Measurements from ENCODE around the gene CMTM3.

The CMTM3 gene

GRCh38 chr16:66580605-66581209 is 23.8 kb upstream of the CMTM3 start:
- DNase-seq (ENCODE audit: extremely low spot score), result no peak
- ChIA-PET POLR2A (no interaction called here), CTCF (interaction anchor here (1.0 to 3.4 kb wide), 6 partner anchors 8 to 70 kb away, joined by 4 to 16 read pairs (median 7); no protein-coding TSS in a partner anchor)
- TF ChIP-seq, protein P1, sequence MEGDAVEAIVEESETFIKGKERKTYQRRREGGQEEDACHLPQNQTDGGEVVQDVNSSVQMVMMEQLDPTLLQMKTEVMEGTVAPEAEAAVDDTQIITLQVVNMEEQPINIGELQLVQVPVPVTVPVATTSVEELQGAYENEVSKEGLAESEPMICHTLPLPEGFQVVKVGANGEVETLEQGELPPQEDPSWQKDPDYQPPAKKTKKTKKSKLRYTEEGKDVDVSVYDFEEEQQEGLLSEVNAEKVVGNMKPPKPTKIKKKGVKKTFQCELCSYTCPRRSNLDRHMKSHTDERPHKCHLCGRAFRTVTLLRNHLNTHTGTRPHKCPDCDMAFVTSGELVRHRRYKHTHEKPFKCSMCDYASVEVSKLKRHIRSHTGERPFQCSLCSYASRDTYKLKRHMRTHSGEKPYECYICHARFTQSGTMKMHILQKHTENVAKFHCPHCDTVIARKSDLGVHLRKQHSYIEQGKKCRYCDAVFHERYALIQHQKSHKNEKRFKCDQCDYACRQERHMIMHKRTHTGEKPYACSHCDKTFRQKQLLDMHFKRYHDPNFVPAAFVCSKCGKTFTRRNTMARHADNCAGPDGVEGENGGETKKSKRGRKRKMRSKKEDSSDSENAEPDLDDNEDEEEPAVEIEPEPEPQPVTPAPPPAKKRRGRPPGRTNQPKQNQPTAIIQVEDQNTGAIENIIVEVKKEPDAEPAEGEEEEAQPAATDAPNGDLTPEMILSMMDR (IDR thresholded peaks at IDR 0.05; ENCODE audit: control extremely low read depth, extremely low read depth, low read depth, missing control alignments), result no peak

- TF ChIP-seq, protein P1 (IDR thresholded peaks at IDR 0.05; ENCODE audit: control extremely low read depth, extremely low read depth, low read depth, missing control alignments), result no peak
- ChIA-PET POLR2A (no interaction called here), CTCF (interaction anchor here (0.7 to 3.4 kb wide), 5 partner anchors 8 to 69 kb away, joined by 3 to 16 read pairs (median 4); partner anchors contain the start of gene CKLF)
- DNase-seq (ENCODE audit: extremely low spot score), result no peak
These were observed 23.1 kb upstream of the CMTM3 start for GRCh38 chr16:66581246-66581952.

DNA sequence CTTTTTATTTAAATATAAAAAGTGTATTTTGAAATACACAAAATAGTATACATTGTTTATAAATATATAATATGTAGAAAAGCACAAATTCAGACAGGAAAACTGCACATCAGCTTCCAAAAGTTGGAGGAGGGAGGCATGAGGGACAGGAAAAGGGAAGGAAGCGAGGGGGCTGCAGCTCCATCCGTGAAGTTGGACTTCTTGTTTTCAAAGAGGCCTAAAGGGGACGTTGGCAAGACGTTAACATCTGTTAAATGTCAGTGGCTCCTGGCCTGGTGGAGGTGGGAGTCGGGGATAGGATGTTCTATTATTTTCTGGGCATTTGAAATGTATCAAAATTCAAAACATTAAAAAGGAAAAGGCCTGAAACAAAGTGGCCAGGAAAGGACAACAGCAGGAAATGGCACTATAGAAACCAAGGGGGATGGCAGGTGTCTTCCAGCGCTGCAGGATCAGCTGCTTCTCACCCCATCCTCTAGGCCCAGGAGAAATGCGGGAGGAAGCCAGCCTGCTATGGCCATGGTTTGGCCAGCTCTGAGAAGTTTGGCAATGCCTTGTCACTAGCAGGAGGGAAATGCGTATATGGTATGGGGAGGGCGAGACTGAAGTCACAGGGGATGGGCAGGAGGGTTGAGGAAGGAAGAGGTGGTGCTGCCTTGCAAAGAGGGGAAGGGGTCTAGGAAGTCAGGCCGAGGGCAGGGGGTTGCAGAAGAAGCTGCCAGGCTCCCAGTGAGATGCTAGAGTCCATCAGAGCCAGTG is 18.8 kb upstream of the CMTM3 start:
- DNase-seq (ENCODE audit: extremely low spot score), result no peak
- ChIA-PET POLR2A (no interaction called here), CTCF (interaction anchor here (0.9 to 1.9 kb wide), 6 partner anchors 13 to 229 kb away, joined by 3 to 4 read pairs (median 4); no protein-coding TSS in a partner anchor)
- TF ChIP-seq, protein P1 (IDR thresholded peaks at IDR 0.05; ENCODE audit: control extremely low read depth, extremely low read depth, low read depth, missing control alignments), result no peak

GRCh38 chr16:66587881-66588600 is 16.5 kb upstream of the CMTM3 start:
- TF ChIP-seq, protein P1 (IDR thresholded peaks at IDR 0.05; ENCODE audit: control extremely low read depth, extremely low read depth, low read depth, missing control alignments), result no peak
- DNase-seq (ENCODE audit: extremely low spot score), result no peak
- CTCF ChIA-PET, result interaction anchor here (1.1 to 3.1 kb wide), 10 partner anchors 8 to 230 kb away, joined by 3 to 45 read pairs (median 11); partner anchors contain the start of gene CMTM2
- POLR2A ChIA-PET, result no interaction called here

DNA sequence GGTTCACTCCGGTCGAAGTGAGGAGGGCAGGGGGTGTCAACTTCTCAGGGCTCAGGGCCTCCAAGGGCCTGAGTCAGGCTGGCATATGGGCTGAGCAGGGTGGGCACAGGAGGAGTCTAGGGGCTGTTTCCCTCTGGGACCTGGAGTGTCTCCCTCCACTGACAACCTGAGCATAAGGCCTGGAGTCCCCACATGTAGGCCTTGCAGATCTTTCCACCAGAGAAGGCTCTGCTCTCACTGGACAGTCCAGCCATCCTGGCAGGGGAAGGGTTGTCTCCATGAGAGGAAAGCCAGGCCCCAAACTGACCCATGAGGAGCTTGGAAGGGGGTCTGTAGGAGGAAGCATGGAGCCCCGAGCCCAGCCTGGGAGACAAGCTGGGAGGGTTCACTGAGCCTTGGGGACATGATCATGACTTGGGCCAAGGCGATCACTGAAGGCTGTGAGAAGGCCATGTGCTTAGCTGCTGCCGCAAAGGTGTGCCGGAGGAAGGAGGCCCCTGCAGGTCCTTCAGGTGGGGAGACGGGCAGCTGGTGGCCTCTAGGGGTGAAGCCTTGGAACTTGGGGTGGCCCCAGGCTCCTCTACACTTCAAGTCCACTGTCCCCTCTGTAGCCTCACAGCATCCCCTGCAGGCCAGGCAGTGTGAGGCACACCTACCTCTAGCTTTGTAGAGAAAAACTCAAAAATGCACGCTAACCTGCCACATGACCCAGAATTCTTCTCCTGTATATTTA is 15.4 kb upstream of the CMTM3 start:
- POLR2A ChIA-PET, result interaction anchor here (0.7 kb wide), 1 partner anchor 98 kb away, joined by 9 read pairs; no protein-coding TSS in a partner anchor
- CTCF ChIA-PET, result interaction anchor here (0.6 to 3.1 kb wide), 48 partner anchors 9 to 281 kb away, joined by 3 to 45 read pairs (median 4); partner anchors contain the start of genes CKLF and CMTM2
- peak; percentile 81 for DNase-seq (ENCODE audit: extremely low spot score)
- TF ChIP-seq, protein P1 (IDR thresholded peaks at IDR 0.05; ENCODE audit: control extremely low read depth, extremely low read depth, low read depth, missing control alignments), result peak; percentile 98

All from GM10248 (cell line).